TTC549 (cell line): ENCODE measurements around the gene MFGE8.

ENCODE experiments used
- FAIRE-seq: peaks from 2 replicates; lab custom pipeline; 2012; peaks lifted over from hg19 to GRCh38; lab: Jason Lieb, UNC

Gene MFGE8

DNA sequence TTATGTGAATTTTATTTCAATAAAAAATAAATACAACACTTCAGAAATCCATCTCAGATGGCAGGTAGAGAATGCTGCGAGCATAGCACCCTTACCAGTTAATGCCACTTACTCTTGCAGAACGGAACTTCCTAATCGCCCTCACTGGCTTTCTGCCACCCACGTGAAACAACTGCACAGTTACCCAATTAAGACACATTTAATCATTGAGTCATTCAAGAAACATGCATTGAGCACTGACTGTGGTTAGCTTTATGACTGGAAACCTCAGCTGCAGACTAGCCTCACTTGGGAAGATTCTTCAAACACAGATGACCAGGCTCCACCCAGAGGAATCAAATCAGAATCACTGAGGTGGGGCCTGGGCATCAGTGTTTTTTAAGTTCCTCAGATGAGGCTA lies 5.6 kb upstream of the MFGE8 start:
- no peak for FAIRE-seq

DNA sequence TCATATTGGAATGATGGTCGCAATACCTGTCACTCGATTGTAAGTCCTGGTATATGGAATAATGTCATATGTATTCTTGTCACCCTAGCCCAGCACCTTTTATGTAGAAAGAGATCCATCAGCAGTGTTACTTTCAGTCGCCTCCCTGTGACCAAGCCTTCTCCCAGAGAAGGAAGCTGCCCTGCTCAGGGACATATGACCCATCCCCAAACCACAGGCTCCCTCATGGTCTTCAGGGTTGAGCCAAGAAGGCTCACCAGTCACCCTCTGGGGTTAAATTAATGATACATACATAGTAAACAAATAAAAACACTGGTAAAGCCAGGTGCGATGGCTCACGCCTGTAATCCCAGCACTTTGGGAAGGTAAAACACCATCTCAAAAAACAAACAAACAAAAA lies 4.6 kb upstream of the MFGE8 start:
- FAIRE-seq = no peak

DNA sequence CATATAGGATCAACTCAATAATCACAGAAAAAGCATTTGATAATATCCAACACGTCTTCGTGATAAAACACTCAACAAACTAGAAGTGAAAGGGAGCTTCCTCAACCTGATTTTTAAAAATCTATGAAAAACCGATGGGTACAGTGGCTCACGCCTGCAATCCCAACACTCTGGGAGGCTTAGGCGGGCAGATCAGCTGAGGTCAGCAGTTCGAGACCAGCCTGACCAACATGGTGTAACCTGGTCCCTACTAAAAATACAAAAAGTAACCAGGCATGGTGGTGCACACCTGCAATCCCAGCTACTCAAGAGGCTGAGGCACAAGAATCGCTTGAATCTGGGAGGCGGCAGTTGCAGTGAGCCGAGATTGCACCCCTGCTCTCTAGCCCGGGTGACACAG lies 2.2 kb upstream of the MFGE8 start:
- FAIRE-seq = no peak

DNA sequence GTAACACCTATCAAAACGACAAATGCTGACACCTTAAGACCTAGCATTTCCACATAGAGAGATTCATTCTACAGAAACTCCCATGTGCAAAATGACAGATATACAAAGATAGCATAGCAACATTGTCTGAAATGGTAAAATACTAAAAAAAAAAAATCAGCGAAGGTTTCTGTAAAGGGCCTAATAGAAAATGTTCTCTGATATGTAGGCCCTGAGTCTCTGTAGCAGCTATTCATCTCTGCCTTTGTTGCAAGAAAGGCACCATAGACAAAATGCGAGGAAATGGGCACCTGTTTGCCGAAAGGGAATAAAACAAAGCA lies 631 bp upstream of the MFGE8 start:
- FAIRE-seq = no peak

DNA sequence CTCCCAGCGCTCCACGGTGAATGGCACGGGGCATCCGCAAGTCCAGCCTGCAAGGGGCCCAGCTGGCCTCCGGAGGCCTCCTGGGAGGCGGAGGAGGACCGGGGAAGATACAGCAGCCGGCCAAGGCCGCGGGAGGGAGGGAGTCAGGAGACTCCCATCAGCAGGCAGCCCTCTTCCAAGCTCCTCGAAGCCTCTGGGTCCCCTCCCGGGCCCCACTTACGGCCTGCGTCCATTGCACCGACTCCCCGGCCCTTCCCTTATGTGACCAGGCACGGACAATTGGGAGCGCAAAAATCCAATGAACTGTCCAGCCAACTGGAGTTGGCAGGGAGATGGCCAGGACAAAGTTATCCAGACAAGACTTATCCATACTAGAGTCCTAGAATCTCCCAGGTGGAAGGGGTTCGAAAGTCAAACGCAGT lies 668 bp downstream of the MFGE8 start:
- FAIRE-seq = no peak

DNA sequence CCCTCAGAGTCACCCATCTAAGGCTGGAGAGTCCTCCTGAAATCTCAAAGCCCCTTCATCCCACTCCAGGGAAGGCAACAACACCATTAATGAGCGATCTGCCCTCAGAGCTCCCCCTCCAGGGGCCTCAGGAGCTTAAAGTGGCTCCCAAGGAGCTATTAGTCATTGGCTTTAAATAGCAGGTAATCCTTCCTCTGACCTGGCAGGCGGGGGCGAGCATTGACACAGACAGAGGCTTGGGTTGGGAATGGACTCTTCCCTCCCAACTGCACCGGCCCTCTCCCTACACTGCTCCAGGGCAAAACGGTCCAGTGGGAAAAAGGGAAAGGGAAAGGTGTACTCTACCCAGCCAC lies 1.4 kb downstream of the MFGE8 start:
- FAIRE-seq = no peak

DNA sequence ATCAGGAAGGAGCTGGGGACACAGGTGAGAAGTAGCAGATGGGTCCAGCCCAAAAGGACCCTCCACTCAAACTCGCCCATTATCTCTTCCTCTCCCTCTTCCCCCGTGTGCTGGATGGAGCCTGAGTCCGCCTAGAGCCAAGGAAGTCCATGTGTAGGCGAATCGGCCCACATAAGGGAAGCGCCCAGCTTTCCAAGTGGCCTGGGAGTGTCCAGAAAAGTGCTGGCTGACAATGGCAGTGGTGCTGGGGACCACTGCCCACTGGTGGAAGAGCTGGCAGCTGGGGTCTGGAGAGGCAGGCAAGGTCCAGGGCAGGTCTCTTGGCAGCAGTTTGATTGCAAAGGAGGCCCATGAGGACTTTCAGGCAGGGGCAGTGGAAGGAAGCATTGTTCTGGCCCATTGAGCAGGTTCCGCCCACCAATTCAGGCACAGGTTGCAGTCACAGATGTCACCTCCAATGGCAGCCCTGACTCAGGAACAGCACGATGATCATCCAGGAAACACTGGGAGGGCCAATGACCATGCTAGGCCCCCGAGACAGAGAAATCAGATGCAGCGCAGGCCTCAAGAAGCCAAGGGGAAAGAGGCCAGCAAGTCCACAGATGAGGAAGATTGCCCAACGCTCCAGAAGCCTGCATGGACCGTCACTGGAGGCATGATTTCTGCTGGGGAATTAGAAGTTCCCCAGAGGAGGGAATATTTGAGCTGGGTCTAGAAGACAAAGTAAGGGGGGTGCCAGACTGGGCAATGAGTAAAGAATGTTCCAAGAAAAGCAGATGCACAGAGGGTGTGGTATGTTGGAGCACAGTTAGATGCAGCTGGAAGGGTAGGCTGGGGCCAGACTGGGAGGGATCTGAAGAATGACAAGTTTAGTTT lies 3.0 kb downstream of the MFGE8 start:
- no peak for FAIRE-seq

DNA sequence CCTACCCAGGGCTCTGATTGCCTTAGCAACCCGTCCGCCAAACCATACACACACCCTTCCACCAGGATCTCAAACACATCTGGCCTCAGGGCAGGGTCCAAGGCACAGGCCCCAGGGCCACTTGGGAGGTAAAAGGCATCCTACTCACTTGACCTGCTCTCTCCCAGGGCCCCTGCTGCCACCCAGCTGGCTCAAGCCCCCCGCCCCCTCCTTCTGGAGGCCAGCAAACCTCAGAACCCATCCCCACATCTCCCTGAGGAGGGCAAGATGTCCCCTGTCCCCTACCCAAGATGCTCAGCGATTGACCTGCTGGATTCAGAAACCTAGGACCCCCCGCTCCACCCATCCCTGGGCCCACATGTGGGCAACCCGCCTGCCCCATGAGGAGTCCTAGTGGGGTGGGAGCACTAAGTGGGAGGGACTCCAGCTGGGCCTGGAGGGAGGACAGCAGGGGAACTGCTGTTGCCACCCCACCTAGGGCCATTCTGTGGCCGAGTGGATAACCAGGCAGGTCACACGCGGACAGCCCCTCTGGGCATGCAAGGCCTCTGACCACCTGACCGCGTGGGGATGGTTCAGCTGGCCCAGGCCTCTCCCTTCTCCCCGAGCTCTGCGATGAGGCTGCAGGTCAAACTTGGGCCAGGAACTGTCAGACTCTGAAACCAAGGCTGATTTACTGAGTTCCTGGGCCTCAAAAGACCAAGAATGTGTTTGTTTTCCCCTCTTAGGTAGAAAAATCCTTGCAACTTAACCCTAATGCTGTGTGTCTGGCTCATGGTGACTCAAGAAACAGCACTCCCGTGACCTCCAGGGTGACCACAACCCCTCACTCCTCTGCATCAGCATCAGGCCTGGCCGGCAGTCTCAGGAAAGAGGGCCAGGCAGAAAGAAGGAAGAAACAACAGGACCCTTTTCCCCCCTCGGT lies 4.2 kb downstream of the MFGE8 start:
- FAIRE-seq = no peak

DNA sequence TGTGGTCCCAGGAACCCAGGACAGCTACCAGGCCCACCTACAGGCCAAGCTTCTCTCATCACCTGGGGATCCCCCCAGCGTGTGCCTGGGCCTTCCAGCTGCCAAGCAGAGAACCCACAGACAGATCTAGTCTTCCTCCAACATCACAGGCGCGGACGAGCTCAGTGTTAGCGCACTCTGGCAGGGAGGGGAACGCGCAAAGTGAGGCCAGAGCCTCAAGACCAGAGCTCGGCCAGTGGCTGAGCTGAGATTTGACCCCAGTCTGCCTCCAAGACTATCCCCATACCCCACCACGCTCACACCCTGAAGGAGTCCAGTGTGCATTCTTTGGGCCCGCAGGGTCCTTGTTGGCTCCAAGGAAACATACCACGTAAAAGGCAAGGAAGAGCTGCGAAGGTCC lies 5.1 kb downstream of the MFGE8 start:
- no peak for FAIRE-seq

DNA sequence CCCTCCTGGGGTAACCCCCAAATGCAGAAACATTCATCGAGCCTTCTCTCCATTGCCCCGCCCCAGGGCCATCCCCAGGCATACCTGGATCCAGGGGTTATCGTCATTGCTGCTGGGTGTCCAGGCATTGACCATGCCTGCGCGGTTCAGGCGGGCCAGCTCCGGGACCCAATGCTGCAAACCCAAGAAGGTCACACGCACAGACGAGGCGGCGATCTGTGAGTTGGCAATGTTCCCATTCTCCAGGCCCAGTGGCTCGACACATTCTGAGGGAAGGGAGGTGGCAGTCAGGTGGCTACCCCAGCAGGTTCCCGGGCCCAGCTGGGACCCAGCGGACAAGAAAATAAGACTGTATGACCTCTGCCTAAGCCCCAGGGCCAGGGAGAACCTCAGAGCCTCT lies 6.1 kb downstream of the MFGE8 start:
- no peak for FAIRE-seq

DNA sequence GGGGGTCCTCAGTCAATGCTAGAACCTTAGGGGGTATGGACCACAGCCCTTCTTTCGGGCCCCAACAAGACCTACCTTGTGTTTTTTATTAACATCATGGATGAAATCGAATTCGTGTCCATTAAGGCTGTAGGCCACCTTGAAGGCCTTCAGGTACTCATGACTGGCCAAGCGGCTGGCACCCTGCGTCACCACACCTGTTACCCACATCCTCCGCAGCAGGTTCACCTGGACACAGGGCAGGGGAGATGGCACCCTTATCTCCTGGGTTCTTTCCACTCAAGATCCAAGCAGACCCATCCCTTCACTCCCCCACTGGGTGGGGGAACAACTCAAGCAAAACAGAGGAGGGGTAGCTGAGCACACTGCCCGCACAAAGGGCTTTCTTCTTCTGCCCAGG lies 6.6 kb downstream of the MFGE8 start:
- no peak for FAIRE-seq

DNA sequence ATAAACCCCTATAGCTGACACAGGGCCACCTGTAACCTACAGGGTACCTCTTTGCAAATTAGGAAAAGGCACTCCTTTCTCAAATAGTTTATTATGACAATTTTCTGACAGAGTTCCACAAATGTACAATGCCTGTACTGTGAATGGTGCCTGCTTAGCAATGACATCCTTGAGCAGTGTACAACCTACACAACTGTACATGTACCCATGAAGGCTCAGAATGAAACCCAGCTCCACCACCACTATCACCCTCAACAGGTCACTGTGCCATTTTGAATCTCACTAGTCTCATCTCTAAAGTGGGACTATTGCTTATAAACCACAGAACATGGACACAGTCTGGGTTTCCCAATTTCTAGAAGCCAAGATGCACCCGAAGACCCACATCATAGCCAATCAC lies 7.0 kb downstream of the MFGE8 start:
- FAIRE-seq = no peak

DNA sequence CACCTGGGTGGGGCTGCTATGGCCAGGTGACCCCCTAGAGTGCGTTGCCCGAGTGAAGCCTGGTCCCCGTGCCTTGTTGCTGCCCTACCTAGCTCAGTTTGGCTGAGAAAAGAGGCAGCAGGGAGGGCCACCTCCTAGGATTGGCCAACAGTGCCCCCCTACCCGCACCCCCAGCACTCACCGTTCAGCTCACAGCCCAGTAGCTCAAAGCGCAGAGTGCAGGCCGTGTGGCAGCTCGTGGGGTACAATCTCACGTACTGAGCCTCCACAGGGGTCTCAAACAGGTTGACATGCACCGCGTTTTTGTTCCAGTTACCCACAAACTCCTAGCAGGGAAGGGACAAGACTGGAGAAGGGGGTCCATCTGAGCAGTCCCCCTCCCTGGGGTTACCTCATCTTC lies 7.6 kb downstream of the MFGE8 start:
- no peak for FAIRE-seq

DNA sequence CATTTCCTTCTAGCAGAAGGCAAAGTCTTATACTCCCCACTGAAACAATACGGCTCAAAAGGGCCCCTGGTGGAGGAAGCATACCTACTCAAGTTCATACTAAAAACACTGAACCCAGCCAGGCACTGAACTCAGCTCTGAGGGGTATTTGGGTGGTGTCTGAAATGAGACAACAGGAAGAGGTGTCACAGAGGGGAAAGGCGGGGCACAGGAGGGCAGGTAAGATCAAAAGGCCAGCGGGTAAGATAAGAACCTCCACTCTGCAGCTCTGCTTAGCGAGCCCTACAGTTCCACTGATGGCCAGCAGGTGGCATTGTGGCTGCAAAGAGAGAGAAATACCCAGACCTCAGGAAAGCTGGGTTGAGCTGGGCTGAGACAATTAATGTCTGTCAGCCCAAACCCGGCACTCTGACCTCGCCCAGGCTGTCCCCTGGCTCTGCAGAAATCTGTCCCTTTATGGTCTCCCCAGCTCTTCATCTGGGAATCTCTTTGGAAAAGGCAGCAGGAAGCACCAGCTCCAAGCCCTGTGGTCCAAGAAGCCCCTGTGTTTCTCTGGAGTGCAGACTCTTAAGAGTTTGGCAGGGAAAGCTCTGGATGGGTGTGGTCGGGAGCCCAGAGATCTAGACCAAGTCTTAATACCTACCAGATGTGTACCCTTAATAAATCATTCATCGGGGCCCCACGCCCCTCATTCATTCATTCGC lies 8.4 kb downstream of the MFGE8 start:
- no peak for FAIRE-seq

DNA sequence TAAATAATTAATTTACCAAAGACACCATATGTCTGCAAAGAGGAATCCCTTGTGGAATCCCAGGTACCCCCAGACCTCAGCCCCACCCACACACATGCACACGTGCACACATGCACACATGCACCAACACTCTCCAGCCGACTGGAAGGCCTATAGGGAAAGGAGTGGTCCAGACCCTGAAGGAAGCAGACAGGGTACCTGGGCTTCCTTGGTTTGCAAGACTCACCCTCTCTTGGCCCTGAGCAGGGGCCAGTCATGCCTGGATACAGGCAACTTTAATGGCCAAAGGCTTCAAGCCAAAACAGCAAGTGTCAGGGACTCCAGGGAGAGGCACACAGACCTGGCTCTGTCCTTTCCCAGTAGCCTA lies 8.9 kb downstream of the MFGE8 start:
- no peak for FAIRE-seq

DNA sequence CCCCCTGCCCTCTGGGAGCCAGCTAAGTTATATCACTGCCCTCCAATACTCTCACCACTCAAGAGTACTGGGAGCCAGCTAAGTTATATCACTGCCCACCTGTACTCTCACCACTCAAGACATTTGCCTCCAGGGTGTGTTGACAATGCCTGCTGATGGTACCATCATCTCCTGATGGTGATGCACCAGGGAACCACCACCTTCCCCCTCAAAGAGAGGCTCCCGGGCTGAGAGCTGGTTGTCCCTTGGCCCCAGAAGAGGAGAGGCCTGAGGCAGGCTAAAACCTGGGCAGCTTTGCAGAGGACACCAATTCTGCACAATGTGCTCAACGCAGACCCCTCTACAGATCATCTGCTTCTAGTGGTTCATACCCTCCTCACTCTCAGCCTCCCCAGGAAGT lies 10.3 kb downstream of the MFGE8 start:
- no peak for FAIRE-seq

DNA sequence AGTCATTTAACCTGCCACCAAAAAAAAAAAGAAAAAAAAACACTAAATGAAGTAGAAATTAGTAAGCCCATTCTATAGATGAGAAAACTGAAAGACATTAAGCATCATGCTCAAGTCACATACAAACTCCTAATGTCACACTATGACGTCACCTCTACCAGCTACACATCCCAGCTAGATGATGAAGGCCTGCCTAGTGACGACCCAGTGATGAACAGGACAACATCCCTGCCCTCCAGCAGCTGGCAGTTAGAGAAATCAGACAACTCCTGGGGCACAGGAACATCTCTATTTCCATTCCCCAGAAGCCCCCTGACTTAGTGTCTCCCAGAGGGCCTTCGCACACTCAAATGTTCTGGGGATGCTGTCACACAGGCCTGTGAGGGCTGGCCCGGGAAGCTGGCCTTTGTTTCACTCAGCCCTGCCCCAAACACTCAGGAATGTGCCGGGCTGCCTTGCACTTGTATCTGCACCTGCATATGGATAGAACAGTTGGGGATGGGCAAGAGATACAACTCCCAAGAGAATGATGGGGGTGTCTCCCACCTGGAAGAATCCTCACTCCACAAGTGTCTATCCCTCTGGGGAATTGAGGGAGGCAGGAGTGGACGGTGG lies 10.9 kb downstream of the MFGE8 start:
- FAIRE-seq = no peak

DNA sequence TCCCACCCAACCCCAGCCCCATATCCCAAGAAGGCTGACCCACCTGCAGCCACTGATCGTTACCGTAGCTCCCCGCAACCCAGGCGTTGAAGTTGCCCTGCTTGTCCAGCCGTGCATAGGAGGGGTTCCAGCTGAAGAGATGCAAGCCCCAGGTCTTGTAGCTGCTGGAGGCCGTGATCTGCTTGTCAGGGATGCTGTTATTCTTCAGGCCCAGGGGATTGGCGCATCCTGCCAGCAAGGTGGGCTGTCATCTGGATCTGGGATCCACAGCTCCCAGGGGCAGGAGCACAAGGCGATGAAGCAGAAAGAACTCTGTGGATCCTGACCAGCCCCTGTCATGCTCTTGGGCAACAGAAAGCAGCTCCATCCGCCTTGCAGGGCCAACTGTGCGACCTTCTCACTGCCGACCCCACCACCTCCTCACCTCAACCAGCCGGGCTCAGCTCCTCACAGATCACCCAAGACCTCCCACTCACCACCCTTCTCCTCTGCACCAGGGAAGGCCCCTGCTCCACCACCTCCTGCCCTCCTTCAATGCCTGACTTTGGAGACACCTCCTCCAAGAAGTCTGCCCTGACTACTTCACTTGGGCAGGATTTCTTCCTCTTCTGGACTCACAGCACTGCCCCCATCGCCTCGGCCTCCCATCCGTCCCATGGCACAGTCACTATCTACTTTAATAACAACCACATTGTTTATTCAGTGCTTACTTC lies 11.5 kb downstream of the MFGE8 start:
- FAIRE-seq = no peak

DNA sequence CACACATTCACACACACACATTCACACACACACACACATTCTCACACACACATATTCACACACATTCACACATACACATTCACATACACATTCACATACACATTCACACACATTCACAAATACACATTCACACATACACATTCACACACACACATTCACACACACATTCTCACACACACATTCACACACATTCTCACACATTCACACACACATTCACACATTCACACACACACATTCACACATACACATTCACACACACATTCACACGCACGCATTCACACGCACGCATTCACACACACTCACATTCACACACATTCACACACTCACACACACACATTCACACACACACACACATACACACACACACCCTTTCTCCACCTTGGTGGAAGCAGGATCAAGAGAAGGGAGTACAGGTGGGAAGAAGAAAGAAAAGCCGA lies 12.2 kb downstream of the MFGE8 start:
- no peak for FAIRE-seq

DNA sequence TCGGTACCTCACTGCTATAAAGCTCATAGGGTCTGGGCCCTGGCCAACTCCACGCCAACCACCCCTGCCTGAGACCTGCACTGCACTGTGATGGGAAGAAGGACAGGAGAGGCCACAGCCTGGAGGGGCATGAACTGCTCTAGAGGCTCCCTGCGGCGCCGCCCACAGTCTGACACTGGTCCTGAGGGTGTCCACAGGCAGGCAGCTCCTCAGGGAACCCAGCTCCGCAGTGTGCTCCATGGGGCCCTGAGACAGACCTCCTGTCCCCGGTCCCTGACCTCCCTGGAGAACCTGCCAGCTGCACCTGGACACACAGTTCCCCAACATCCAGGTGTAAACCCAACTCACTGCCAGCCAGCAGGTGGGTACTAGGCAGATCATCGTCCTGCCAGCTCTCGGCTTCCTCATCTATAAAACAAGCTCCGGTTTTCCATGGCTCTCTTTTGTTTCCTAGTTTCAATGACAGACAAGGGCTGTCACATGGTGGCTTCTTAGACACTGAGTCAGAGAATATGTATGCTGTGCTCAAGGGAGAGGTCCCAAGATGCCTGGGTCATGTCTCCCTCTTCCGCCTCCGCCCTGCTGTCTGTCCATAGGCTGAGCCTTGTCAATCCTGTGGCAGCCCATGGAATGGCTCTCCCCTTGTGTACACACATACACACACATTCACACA lies 12.7 kb downstream of the MFGE8 start:
- FAIRE-seq = no peak

DNA sequence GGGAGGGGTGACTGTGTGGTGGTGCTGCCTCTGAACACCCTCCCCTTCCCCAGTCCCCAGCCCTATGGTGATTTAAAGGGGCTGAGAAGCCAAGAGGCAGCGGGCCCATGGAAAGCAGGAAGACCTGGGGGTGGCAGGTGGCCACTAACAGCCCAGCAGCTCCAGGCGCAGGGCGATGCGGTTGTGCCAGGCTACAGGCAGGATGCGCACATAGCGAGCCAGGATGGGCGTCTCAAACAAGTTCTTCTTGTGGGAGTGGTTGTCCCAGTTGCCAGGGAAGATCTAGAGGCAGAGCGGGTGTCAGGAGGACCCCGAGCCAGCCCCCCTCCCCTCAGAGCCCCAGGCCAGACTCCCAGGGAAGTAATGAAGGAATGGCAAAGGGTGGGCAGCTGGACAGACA lies 13.9 kb downstream of the MFGE8 start:
- no peak for FAIRE-seq
